Right cardiac atrium (tissue), 5 donors: Measurements from ENCODE around the gene INPP4B. TPM values are rescaled to one million over a fixed set of nuclear protein-coding genes. Genes with fewer than 3 reads are reported as not detected.

Experiments used
- ATAC-seq, 2 donors: fragments of 200-7000 bp; cut with Tn5 transposase; one replicate each; pipeline versions ENCODE4 v1.8.0 to v1.9.1; 2020; ENCODE audit warnings: moderate library complexity in 2 of 2, mild to moderate bottlenecking in 1 of 2
- DNase-seq, 3 donors: peaks; one replicate each; pipeline ENCODE4 v3.0.0-alpha.2; 2020
- H3K27ac ChIP-seq: one replicate; pipeline ENCODE4 v1.5.1; 2013; ENCODE audit warnings: mild to moderate bottlenecking, low read length, control low read depth, moderate library complexity
- H3K27me3 ChIP-seq: one replicate; pipeline ENCODE4 v1.6.1; 2013; ENCODE audit not compliant: control insufficient read depth, insufficient read depth
- H3K4me1 ChIP-seq: one replicate; pipeline ENCODE4 v1.6.1; 2013; ENCODE audit warnings: low read length; ENCODE audit not compliant: control insufficient read depth, insufficient read depth
- H3K4me3 ChIP-seq: one replicate; pipeline ENCODE4 v1.5.1; 2013; ENCODE audit warnings: low read length, control low read depth
- H3K9me3 ChIP-seq: one replicate; pipeline ENCODE4 v1.6.1; 2013; ENCODE audit warnings: low read length; ENCODE audit not compliant: control insufficient read depth
- WGBS: extraction: QIAGEN DNeasy Blood & Tissue Kit; methylation state at CpG from one replicate; pipeline ENCODE4 v1.1.7; 2013; 5-methylcytosine and 5-hydroxymethylcytosine counted together
- intact Hi-C, 4 donors: fragments of 100-400 bp; cut with DNase I; formaldehyde crosslinking; loops; one replicate each; pipeline versions ENCODE4 v1.11.0 to v1.14.0; 2022 to 2023
- polyA plus RNA-seq: library from polyadenylated mRNA; stranded (reverse); fragments of 200-250 nt; gene quantifications from one replicate; pipeline ENCODE4 v1.2.3, GENCODE V29; 2013
- total RNA-seq, 4 donors: library from RNA; stranded (reverse); fragmentation: NEBNext Ultra II Directional; extraction: Animal tissue kit (Norgen Biotek cat#: 25700); gene quantifications; one replicate each; pipeline ENCODE4 v1.2.1, GENCODE V29; 2021
- donor health status: healthy with polysubstance abuse.
- donor health status: DM: no; HTN: yes; CAD: no.
- donor health status: DM: no; HTN: no; CAD: no.
- donor health status: DM: no; HTN: yes; CAD: no; lungs with severe emphysema.
- donor health status: DM: yes; HTN: yes; CAD: no.

The INPP4B gene
- total and polyA plus RNA-seq, 5 donors, result 2.9 to 13.2 (median 7.0) TPM

- no peaks in the 10 kb centered on the region for H3K4me1 ChIP-seq
- 59% methylated on average over 3 of the region's 3 CpGs for WGBS
- DNase-seq (no peak), ATAC-seq (no peak)
- no peak overlapping the region for H3K4me3 ChIP-seq
- H3K27me3 ChIP-seq, result no peaks in the 10 kb centered on the region
- intact Hi-C loops, result loop anchor here in 2 of 4 donors (10.0 kb wide), 2 partner anchors 372 to 602 kb away; no protein-coding TSS in a partner anchor
- H3K27ac ChIP-seq, result no peak overlapping the region
- no peaks in the 10 kb centered on the region for H3K9me3 ChIP-seq
Measured at GRCh38 chr4:142727149-142727548, 119.0 kb downstream of the INPP4B start.

GRCh38 chr4:142725886-142726285 is 120.2 kb downstream of the INPP4B start:
- no peak overlapping the region for H3K27ac ChIP-seq
- DNase-seq (no peak), ATAC-seq (no peak)
- no peaks in the 10 kb centered on the region for H3K27me3 ChIP-seq
- H3K4me1 ChIP-seq, result no peaks in the 10 kb centered on the region
- whole genome bisulfite sequencing, result 73% methylated on average over 2 of the region's 2 CpGs
- H3K9me3 ChIP-seq, result no peaks in the 10 kb centered on the region
- intact Hi-C loops, result loop anchor here in 2 of 4 donors (10.0 kb wide), 2 partner anchors 371 to 601 kb away; no protein-coding TSS in a partner anchor
- H3K4me3 ChIP-seq, result no peak overlapping the region

- DNase-seq, result no peak
- ATAC-seq, result no peak
- H3K4me1 ChIP-seq, result no peaks in the 10 kb centered on the region
- WGBS, result 88% methylated on average over 4 of the region's 4 CpGs
- intact Hi-C loops, result loop anchor here in 2 of 4 donors (10.0 kb wide), 2 partner anchors 366 to 596 kb away; no protein-coding TSS in a partner anchor
- H3K4me3 ChIP-seq, result no peak overlapping the region
- no peak overlapping the region for H3K27ac ChIP-seq
- no peaks in the 10 kb centered on the region for H3K9me3 ChIP-seq
- no peaks in the 10 kb centered on the region for H3K27me3 ChIP-seq
Measured at GRCh38 chr4:142721187-142721586, 124.9 kb downstream of the INPP4B start.

GRCh38 chr4:142719854-142720541 is 126.1 kb downstream of the INPP4B start:
- no peaks in the 10 kb centered on the region for H3K27me3 ChIP-seq
- intact Hi-C loops, result loop anchor here in 2 of 4 donors (10.0 kb wide), 2 partner anchors 365 to 595 kb away; no protein-coding TSS in a partner anchor
- no peak overlapping the region for H3K27ac ChIP-seq
- ATAC-seq (no peak), DNase-seq (no peak)
- H3K4me3 ChIP-seq, result no peak overlapping the region
- no peaks in the 10 kb centered on the region for H3K4me1 ChIP-seq
- WGBS, result 61% methylated on average over 5 of the region's 5 CpGs
- H3K9me3 ChIP-seq, result no peaks in the 10 kb centered on the region

- no peaks in the 10 kb centered on the region for H3K9me3 ChIP-seq
- no peak overlapping the region for H3K4me3 ChIP-seq
- DNase-seq, result no peak
- H3K4me1 ChIP-seq, result no peaks in the 10 kb centered on the region
- no peak for ATAC-seq
- H3K27ac ChIP-seq, result no peak overlapping the region
- intact Hi-C loops, result no loop called here
- no peaks in the 10 kb centered on the region for H3K27me3 ChIP-seq
Measured at GRCh38 chr4:142718981-142719380, 127.1 kb downstream of the INPP4B start.

GRCh38 chr4:142715727-142716126 is 130.4 kb downstream of the INPP4B start:
- DNase-seq, result no peak
- Histone ChIP-seq H3K27ac (no peak overlapping the region), H3K27me3 (no peaks in the 10 kb centered on the region), H3K4me3 (no peak overlapping the region), H3K4me1 (no peaks in the 10 kb centered on the region), H3K9me3 (no peaks in the 10 kb centered on the region)
- intact Hi-C loops, result no loop called here
- ATAC-seq, result no peak

- no peaks in the 10 kb centered on the region for H3K27me3 ChIP-seq
- no peaks in the 10 kb centered on the region for H3K9me3 ChIP-seq
- no peaks in the 10 kb centered on the region for H3K4me1 ChIP-seq
- no peak overlapping the region for H3K27ac ChIP-seq
- 95% methylated on average over 2 of the region's 2 CpGs for WGBS
- ATAC-seq (no peak), DNase-seq (no peak)
- intact Hi-C loops, result no loop called here
- H3K4me3 ChIP-seq, result no peak overlapping the region
Measured at GRCh38 chr4:142713282-142714030, 132.6 kb downstream of the INPP4B start.

GRCh38 chr4:142708231-142708630 is 137.9 kb downstream of the INPP4B start:
- no peaks in the 10 kb centered on the region for H3K27me3 ChIP-seq
- no peaks in the 10 kb centered on the region for H3K4me1 ChIP-seq
- no peak for ATAC-seq
- H3K27ac ChIP-seq, result no peak overlapping the region
- no peak for DNase-seq
- H3K9me3 ChIP-seq, result no peaks in the 10 kb centered on the region
- no peak overlapping the region for H3K4me3 ChIP-seq
- 82% methylated on average over 1 of the region's 1 CpG for WGBS
- intact Hi-C loops, result no loop called here

- WGBS, result 87% methylated on average over 1 of the region's 1 CpG
- Histone ChIP-seq H3K9me3 (no peaks in the 10 kb centered on the region), H3K27ac (no peak overlapping the region), H3K27me3 (no peaks in the 10 kb centered on the region), H3K4me1 (no peaks in the 10 kb centered on the region), H3K4me3 (no peak overlapping the region)
- intact Hi-C loops, result no loop called here
- ATAC-seq (no peak), DNase-seq (no peak)
Measured at GRCh38 chr4:142707401-142707800, 138.7 kb downstream of the INPP4B start.

- H3K4me1 ChIP-seq, result no peaks in the 10 kb centered on the region
- no peak for DNase-seq
- no peak for ATAC-seq
- H3K4me3 ChIP-seq, result no peak overlapping the region
- H3K9me3 ChIP-seq, result no peaks in the 10 kb centered on the region
- intact Hi-C loops, result no loop called here
- no peak overlapping the region for H3K27ac ChIP-seq
- WGBS, result 95% methylated on average over 1 of the region's 1 CpG
- no peaks in the 10 kb centered on the region for H3K27me3 ChIP-seq
Measured at GRCh38 chr4:142706381-142706780, 139.7 kb downstream of the INPP4B start.

GRCh38 chr4:142705820-142706219 is 140.3 kb downstream of the INPP4B start:
- Histone ChIP-seq H3K27me3 (no peaks in the 10 kb centered on the region), H3K27ac (no peak overlapping the region), H3K9me3 (no peaks in the 10 kb centered on the region), H3K4me1 (no peaks in the 10 kb centered on the region), H3K4me3 (no peak overlapping the region)
- ATAC-seq, result no peak
- no peak for DNase-seq
- intact Hi-C loops, result no loop called here
- 88% methylated on average over 1 of the region's 1 CpG for WGBS
